Gastrocnemius medialis (tissue), 4 donors: Measurements from ENCODE around the gene CRACDL. TPM values are rescaled to one million over a fixed set of nuclear protein-coding genes. Genes with fewer than 3 reads are reported as not detected.

ENCODE experiments used
- ATAC-seq, 2 donors: fragments of 150-250 bp; one replicate each; pipeline ENCODE4 v1.9.1; 2016
- DNase-seq, 2 donors: peaks; one replicate each; pipeline ENCODE4 v3.0.0-alpha.2; 2019
- H3K27ac ChIP-seq, 4 donors: fragments of 200-600 bp; sonication (generic); 1 replicate in 1 of 4; 2 replicates in 3 of 4; pipeline ENCODE4 v1.5.1; 2016 to 2018; ENCODE audit warnings: mild to moderate bottlenecking in 2 of 4, moderate library complexity in 1 of 4
- H3K27me3 ChIP-seq, 3 donors: fragments of 200-600 bp; sonication (generic) in 2 of 3; 1 replicate in 1 of 3; 2 replicates in 2 of 3; pipeline versions ENCODE4 v1.5.1 to v1.6.0; 2016 to 2019; ENCODE audit warnings: mild to moderate bottlenecking in 1 of 3, moderate library complexity in 1 of 3
- H3K36me3 ChIP-seq, 2 donors: fragments of 200-600 bp; sonication (generic) in 1 of 2; one replicate each; pipeline ENCODE4 v1.5.1; 2017 to 2018
- H3K4me1 ChIP-seq, 2 donors: fragments of 200-600 bp; sonication (generic) in 1 of 2; one replicate each; pipeline ENCODE4 v1.5.1; 2016 to 2017; ENCODE audit warnings: mild to moderate bottlenecking in 2 of 2
- H3K4me3 ChIP-seq, 4 donors: fragments of 200-600 bp; sonication (generic) in 3 of 4; 1 replicate in 1 of 4; 2 replicates in 3 of 4; pipeline ENCODE4 v1.5.1; 2016 to 2019; ENCODE audit warnings: mild to moderate bottlenecking in 2 of 4
- H3K9me3 ChIP-seq, 3 donors: fragments of 200-600 bp; sonication (generic) in 2 of 3; 1 replicate in 1 of 3; 2 replicates in 2 of 3; pipeline ENCODE4 v1.5.1; 2016 to 2019
- POLR2A ChIP-seq, 2 donors: fragments of 450-650 bp; IDR thresholded peaks; one replicate each; pipeline ENCODE4 v1.6.1; 2017; ENCODE audit warnings: antibody characterized with exemption in 2 of 2, mild to moderate bottlenecking in 2 of 2, moderate library complexity in 2 of 2
- in situ Hi-C, 4 donors: fragments of 200-750 bp; cut with MboI; loops; one replicate each; pipeline versions ENCODE4 v1.15.0 to v1.8.0; 2017; ENCODE audit warnings: low sequenced_read_pairs in 4 of 4
- intact Hi-C: fragments of 100-400 bp; cut with DNase I; formaldehyde crosslinking; loops from one replicate; pipeline ENCODE4 v1.15.1; 2023; ENCODE audit warnings: low total_unique reads
- total RNA-seq, 4 donors: library from RNA; depleted of rRNA; stranded (reverse); fragments of >200 nt; gene quantifications; one replicate each; pipeline versions ENCODE4 v1.1.0 to v1.2.3, GENCODE V29; 2016
- TF ChIP-seq, protein P1 (sequence below), 5 experiments: fragments of 450-650 bp in 3 of 5; fragments of 200-600 bp in 2 of 5; sonication (generic) in 2 of 5; IDR thresholded peaks in 4 of 5; conservative IDR thresholded peaks in 1 of 5; 1 replicate in 4 of 5; 2 replicates in 1 of 5; pipeline ENCODE4 v1.5.1; 2016 to 2019; ENCODE audit warnings: antibody characterized with exemption in 5 of 5, mild to moderate bottlenecking in 3 of 5, moderate library complexity in 3 of 5

The CRACDL gene
- total RNA-seq, 4 donors from 2014 or later, result 0.71 to 18.2 (median 2.9) TPM

DNA sequence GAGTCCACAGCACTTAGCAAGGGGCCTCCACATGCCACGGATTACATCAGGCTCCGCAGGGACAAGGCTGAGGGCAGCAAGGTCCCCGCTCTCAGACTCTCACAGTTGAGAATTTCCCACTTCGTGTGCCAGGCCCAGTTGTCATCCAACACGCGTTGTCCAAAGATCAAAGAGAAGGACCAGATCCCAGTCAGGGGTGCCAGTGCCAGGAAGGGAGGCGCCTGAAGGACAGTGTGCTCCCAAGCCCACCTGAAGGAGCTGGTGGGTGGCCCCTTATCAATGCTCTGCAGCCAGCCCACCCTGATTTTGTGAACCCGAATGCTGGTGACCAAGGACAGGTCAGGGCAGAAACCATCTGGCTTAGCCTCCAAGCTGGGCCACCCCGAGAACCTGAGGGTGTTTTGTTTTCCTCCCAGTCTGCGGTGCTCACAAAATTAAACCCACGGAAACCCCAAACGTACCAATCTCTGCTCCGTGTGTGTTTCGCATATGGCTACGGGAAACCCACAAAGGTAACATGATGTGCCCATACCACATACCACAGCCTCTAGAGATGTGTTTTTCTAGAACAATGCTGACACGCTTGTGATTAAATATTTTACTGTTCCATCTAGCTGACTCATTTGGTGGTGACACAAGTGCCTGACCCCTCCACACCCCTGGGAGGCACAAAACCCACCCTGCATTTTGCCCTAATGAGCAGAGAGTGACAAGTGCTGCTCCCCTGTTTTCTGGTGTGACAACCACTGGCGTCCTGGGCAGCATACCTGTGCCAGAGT, 24.5 kb downstream of the CRACDL start:
- Histone ChIP-seq H3K27me3 (no peaks in the 10 kb centered on the region), H3K27ac (no peak overlapping the region), H3K4me1 (peaks cover 13 to 19% of the 10 kb centered on the region in 2 donors), H3K9me3 (no peaks in the 10 kb centered on the region), H3K4me3 (no peak overlapping the region), H3K36me3 (no peaks in the 10 kb centered on the region)
- in situ Hi-C loops (no loop called here), intact Hi-C loops (no loop called here)
- DNase-seq (no peak), ATAC-seq (no peak)
- TF ChIP-seq, protein P1, sequence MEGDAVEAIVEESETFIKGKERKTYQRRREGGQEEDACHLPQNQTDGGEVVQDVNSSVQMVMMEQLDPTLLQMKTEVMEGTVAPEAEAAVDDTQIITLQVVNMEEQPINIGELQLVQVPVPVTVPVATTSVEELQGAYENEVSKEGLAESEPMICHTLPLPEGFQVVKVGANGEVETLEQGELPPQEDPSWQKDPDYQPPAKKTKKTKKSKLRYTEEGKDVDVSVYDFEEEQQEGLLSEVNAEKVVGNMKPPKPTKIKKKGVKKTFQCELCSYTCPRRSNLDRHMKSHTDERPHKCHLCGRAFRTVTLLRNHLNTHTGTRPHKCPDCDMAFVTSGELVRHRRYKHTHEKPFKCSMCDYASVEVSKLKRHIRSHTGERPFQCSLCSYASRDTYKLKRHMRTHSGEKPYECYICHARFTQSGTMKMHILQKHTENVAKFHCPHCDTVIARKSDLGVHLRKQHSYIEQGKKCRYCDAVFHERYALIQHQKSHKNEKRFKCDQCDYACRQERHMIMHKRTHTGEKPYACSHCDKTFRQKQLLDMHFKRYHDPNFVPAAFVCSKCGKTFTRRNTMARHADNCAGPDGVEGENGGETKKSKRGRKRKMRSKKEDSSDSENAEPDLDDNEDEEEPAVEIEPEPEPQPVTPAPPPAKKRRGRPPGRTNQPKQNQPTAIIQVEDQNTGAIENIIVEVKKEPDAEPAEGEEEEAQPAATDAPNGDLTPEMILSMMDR (IDR thresholded peaks at IDR 0.05 in 4 of 5, conservative IDR thresholded peaks at IDR 0.05 in 1 of 5), result no peak
- TF ChIP-seq POLR2A (IDR thresholded peaks at IDR 0.05), result no peak

DNA sequence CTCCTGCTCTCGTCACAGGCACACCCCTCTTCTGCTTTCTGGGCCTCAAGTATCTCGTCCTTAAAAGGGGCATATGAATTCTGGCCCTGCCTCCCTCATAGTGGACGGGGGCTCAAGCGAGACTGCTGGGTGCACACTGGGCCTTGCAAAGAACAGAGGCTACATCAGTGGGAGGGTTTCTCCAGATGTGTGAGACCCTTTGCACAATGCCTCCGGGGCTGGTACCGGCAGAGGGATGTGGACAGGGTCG, 25.0 kb downstream of the CRACDL start:
- Histone ChIP-seq H3K27me3 (no peaks in the 10 kb centered on the region), H3K4me3 (no peak overlapping the region), H3K36me3 (no peaks in the 10 kb centered on the region), H3K4me1 (peaks cover 13 to 19% of the 10 kb centered on the region in 2 donors), H3K27ac (no peak overlapping the region), H3K9me3 (no peaks in the 10 kb centered on the region)
- ATAC-seq, result no peak
- in situ Hi-C loops, result no loop called here
- no peak for DNase-seq
- no peak for TF ChIP-seq POLR2A (IDR thresholded peaks at IDR 0.05)
- TF ChIP-seq, protein P1 (IDR thresholded peaks at IDR 0.05 in 4 of 5, conservative IDR thresholded peaks at IDR 0.05 in 1 of 5), result no peak
- intact Hi-C loops, result no loop called here

DNA sequence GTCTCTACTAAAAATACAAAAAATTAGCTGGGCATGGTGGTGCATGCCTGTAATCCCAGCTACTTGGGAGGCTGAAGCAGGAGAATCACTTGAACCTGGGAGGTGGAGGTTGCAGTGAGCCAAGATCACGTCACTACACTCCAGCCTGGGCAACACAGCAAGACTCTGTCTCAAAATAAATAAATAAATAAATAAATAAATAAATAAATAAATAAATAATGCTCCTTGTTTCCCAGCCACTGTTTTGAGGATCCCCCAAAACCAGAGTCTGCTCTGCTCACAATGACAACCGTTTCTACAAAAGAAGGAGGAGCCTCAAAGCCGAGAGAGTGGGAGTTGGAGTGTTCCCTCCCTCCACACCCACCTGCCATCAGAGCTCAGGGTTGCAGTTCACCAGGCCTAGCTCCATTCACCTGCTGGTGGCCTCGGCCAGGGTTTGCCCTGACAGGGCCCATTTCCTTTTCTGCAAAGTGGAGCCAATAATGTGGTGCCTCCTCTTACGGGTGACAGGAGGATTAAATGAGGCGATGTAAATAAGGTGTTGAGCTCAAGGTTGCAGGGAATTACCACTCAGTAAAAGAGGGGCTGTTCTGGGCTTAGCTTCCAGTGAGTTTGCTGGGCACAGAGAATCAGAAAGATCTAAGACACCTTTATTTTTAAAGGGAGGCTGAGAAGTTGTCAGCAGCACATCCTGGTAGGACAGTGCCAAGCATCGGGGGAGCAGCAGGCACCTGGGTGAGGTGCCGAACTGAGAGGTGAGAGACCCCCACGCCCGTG, 25.5 kb downstream of the CRACDL start:
- Histone ChIP-seq H3K9me3 (no peaks in the 10 kb centered on the region), H3K27me3 (no peaks in the 10 kb centered on the region), H3K4me1 (peaks cover 13 to 19% of the 10 kb centered on the region in 2 donors), H3K36me3 (no peaks in the 10 kb centered on the region), H3K4me3 (no peak overlapping the region), H3K27ac (no peak overlapping the region)
- no peak for ATAC-seq
- intact Hi-C loops, result no loop called here
- TF ChIP-seq POLR2A (IDR thresholded peaks at IDR 0.05), result no peak
- TF ChIP-seq, protein P1 (IDR thresholded peaks at IDR 0.05 in 4 of 5, conservative IDR thresholded peaks at IDR 0.05 in 1 of 5), result no peak
- no peak for DNase-seq
- in situ Hi-C loops, result no loop called here

DNA sequence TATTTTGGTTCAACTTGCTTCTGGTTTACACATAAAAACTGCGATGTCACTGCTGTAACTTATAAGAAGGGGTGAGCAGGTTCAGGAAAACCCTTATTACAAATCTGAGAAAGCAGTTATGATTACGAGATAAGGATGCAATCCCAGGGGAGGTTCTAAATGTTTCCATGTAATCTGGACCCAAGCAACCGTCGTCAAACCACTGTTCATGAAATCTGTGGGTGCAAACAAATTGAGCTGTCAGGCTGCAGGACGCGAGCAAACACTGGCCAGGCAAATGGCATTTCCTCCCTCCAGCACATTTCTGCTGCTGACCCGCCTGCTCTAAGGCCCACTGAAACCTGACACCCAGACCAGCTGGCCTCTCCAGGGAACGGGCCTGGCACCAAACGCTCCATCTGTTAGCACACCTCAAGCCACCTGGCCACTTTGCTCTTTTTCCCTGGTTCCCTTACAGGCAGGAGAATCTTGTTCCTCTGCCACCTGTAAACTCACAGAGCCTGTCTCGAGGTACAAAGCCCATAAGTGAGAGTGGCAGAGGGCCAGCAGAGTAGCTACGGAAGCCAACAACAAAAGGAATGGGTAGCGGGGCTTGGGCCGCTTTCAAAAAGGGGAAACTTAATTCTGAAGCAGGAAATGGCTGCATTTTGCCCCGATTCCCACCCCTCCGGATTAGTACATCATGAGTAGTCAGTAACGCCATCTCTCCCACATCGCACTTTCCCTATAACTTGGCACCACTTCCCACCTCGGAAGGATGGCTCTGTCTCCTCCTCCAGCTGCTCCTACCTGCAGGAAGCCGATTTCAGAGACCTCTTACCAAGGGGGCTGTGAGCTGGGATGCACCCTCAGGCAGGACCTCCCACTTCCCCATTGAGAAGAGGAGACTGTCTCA, 26.5 kb downstream of the CRACDL start:
- H3K4me1 ChIP-seq, result peaks cover 13 to 19% of the 10 kb centered on the region in 2 donors
- H3K36me3 ChIP-seq, result no peaks in the 10 kb centered on the region
- H3K9me3 ChIP-seq, result no peaks in the 10 kb centered on the region
- DNase-seq, result peak; percentile 34 to 50
- H3K27me3 ChIP-seq, result no peaks in the 10 kb centered on the region
- intact Hi-C loops, result no loop called here
- no peak overlapping the region for H3K27ac ChIP-seq
- no peak overlapping the region for H3K4me3 ChIP-seq
- peak; percentile 70 to 73 for ATAC-seq
- no peak for TF ChIP-seq POLR2A (IDR thresholded peaks at IDR 0.05)
- TF ChIP-seq, protein P1 (IDR thresholded peaks at IDR 0.05 in 4 of 5, conservative IDR thresholded peaks at IDR 0.05 in 1 of 5), result no peak
- in situ Hi-C loops, result no loop called here
